Fibroblast of lung (primary cell): Measurements from ENCODE around the gene FAM98C. TPM values are rescaled to one million over a fixed set of nuclear protein-coding genes. Genes with fewer than 3 reads are reported as not detected.

Source experiments
- DNase-seq, 2 donors: peaks; one replicate each; pipeline versions ENCODE4 v3.0.0 to v3.0.0-alpha.2; 2010; ENCODE audit warnings: low read depth in 2 of 2
- H2AFZ ChIP-seq: 2 replicates; pipeline ENCODE4 v1.5.1; 2012; ENCODE audit warnings: low read length, control low read depth, inconsistent platforms
- H3K27ac ChIP-seq: 2 replicates; pipeline ENCODE4 v1.5.1; 2011; ENCODE audit warnings: low read length, control low read depth; ENCODE audit not compliant: insufficient read depth
- H3K27me3 ChIP-seq: 2 replicates; pipeline ENCODE4 v1.5.1; 2011; ENCODE audit warnings: mild to moderate bottlenecking, low read length; ENCODE audit not compliant: control insufficient read depth, insufficient read depth
- H3K36me3 ChIP-seq: 2 replicates; pipeline ENCODE4 v1.5.1; 2011; ENCODE audit warnings: low read length; ENCODE audit not compliant: control insufficient read depth, insufficient read depth
- H3K4me1 ChIP-seq: 2 replicates; pipeline ENCODE4 v1.5.1; 2011; ENCODE audit warnings: low read length; ENCODE audit not compliant: control insufficient read depth, insufficient read depth; ENCODE audit errors: extremely low read depth
- H3K4me2 ChIP-seq: 2 replicates; pipeline ENCODE4 v1.5.1; 2011; ENCODE audit warnings: low read length, control low read depth; ENCODE audit not compliant: insufficient read depth; ENCODE audit errors: extremely low read depth
- H3K4me3 ChIP-seq, 4 experiments: fragments of 200-600 bp in 1 of 4; sonication (generic) in 1 of 4; replicated peaks in 1 of 4; 2 replicates each; pipeline ENCODE4 v1.5.1; 2011 to 2016; ENCODE audit warnings: low read length in 4 of 4, low read depth in 3 of 4, mild to moderate bottlenecking in 3 of 4, control low read depth in 2 of 4, inconsistent platforms in 1 of 4, mixed read lengths in 1 of 4; ENCODE audit not compliant: insufficient read depth in 1 of 4; ENCODE audit errors: control extremely low read depth in 1 of 4
- H3K79me2 ChIP-seq: 2 replicates; pipeline ENCODE4 v1.5.1; 2012; ENCODE audit warnings: mild to moderate bottlenecking, low read length, inconsistent platforms; ENCODE audit not compliant: control insufficient read depth, insufficient read depth
- H3K9ac ChIP-seq: 2 replicates; pipeline ENCODE4 v1.5.1; 2011; ENCODE audit warnings: mild to moderate bottlenecking, low read length, control low read depth; ENCODE audit not compliant: insufficient read depth
- H3K9me3 ChIP-seq: 2 replicates; pipeline ENCODE4 v1.5.1; 2012; ENCODE audit warnings: low read depth, low read length; ENCODE audit not compliant: control insufficient read depth, insufficient read depth
- H4K20me1 ChIP-seq: 2 replicates; pipeline ENCODE4 v1.5.1; 2011; ENCODE audit warnings: low read length; ENCODE audit not compliant: control insufficient read depth, insufficient read depth; ENCODE audit errors: extremely low read depth
- EZH2 ChIP-seq: IDR thresholded peaks from 2 replicates; pipeline ENCODE4 v1.5.1; 2012; ENCODE audit warnings: low read length, control low read depth, mild to moderate bottlenecking; ENCODE audit errors: missing control alignments
- polyA plus RNA-seq, 2 donors: library from polyadenylated mRNA; depleted of rRNA in 1 of 2; stranded (reverse) in 1 of 2; unstranded in 1 of 2; fragments of >200 nt; gene quantifications; 2 replicates each; pipeline ENCODE4 v1.2.1, GENCODE V29; 2011 to 2012; ENCODE audit warnings: missing spikeins in 1 of 2
- total RNA-seq: library from RNA; depleted of rRNA; stranded (reverse); fragments of >200 nt; gene quantifications from 2 replicates; pipeline ENCODE4 v1.2.1, GENCODE V29; 2014
- TF ChIP-seq, protein P1 (sequence below), 2 donors: IDR thresholded peaks in 1 of 2; conservative IDR thresholded peaks in 1 of 2; 1 replicate in 1 of 2; 2 replicates in 1 of 2; pipeline ENCODE4 v1.5.1; 2011 to 2012; ENCODE audit warnings: low read length in 2 of 2, control low read depth in 1 of 2, inconsistent platforms in 1 of 2, low read depth in 1 of 2, mild to moderate bottlenecking in 1 of 2

The FAM98C gene
- total and polyA plus RNA-seq, 2 donors (not counting 1 experiment from before 2014, with no cell fraction given), result 4.5 to 10.6 TPM

DNA sequence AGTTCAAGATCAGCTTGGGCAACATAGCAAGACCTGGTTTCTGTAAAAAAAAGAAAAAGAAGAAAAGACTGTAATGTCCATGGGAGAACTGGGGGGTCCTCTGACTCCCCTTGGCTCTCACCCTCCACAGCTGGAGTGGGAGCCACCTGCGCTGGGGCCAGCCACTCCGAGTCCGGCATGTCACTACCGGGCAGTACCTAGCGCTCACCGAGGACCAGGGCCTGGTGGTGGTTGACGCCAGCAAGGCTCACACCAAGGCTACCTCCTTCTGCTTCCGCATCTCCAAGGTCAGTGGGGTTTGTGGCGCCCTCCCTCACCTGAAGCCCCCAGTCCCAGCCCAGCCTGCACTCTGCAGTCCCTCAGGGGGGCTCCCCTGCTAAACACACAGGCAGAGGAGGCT is 45.3 kb downstream of the FAM98C start:
- no peak overlapping the region for H2AFZ ChIP-seq
- TF ChIP-seq, protein P1, sequence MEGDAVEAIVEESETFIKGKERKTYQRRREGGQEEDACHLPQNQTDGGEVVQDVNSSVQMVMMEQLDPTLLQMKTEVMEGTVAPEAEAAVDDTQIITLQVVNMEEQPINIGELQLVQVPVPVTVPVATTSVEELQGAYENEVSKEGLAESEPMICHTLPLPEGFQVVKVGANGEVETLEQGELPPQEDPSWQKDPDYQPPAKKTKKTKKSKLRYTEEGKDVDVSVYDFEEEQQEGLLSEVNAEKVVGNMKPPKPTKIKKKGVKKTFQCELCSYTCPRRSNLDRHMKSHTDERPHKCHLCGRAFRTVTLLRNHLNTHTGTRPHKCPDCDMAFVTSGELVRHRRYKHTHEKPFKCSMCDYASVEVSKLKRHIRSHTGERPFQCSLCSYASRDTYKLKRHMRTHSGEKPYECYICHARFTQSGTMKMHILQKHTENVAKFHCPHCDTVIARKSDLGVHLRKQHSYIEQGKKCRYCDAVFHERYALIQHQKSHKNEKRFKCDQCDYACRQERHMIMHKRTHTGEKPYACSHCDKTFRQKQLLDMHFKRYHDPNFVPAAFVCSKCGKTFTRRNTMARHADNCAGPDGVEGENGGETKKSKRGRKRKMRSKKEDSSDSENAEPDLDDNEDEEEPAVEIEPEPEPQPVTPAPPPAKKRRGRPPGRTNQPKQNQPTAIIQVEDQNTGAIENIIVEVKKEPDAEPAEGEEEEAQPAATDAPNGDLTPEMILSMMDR (conservative IDR thresholded peaks at IDR 0.05 in 1 of 2, IDR thresholded peaks at IDR 0.05 in 1 of 2; ENCODE audit: low read depth in 1 of 2, low read length in 2 of 2), result no peak
- no peak for TF ChIP-seq EZH2
- H4K20me1 ChIP-seq, result no peaks in the 10 kb centered on the region
- H3K27me3 ChIP-seq, result no peaks in the 10 kb centered on the region
- H3K4me2 ChIP-seq, result no peak overlapping the region
- no peak overlapping the region for H3K9ac ChIP-seq
- no peaks in the 10 kb centered on the region for H3K9me3 ChIP-seq
- no peaks in the 10 kb centered on the region for H3K36me3 ChIP-seq
- H3K27ac ChIP-seq, result no peak overlapping the region
- no peak for DNase-seq
- no peaks in the 10 kb centered on the region for H3K4me1 ChIP-seq
- no peaks in the 10 kb centered on the region for H3K79me2 ChIP-seq
- no peak overlapping the region for H3K4me3 ChIP-seq

DNA sequence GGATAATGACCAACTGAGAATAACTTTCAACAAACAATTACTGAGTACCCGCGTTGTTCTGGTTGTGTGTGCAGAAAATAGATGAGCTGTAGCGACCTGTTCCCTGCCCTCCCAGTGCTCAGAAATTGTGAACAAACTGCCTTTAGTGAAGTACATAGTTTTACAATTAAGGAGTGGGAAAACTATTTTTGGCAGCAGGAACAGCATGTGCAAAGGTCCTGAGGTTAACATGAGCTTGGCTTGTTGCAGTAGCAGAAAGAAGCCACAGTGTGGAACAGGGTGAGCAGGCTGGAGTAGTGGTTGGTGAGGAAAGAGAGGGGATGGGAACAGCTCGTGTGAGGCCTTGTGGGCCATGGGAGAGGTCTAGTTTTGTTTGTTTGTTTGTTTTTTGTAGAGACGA is 46.6 kb downstream of the FAM98C start:
- TF ChIP-seq, protein P1 (conservative IDR thresholded peaks at IDR 0.05 in 1 of 2, IDR thresholded peaks at IDR 0.05 in 1 of 2; ENCODE audit: low read depth in 1 of 2, low read length in 2 of 2), result no peak
- no peak for TF ChIP-seq EZH2
- Histone ChIP-seq H3K9me3 (no peaks in the 10 kb centered on the region), H3K4me1 (no peaks in the 10 kb centered on the region), H3K79me2 (no peaks in the 10 kb centered on the region), H3K36me3 (no peaks in the 10 kb centered on the region), H4K20me1 (no peaks in the 10 kb centered on the region), H3K4me2 (no peak overlapping the region), H2AFZ (no peak overlapping the region), H3K9ac (no peak overlapping the region), H3K27ac (no peak overlapping the region), H3K27me3 (no peaks in the 10 kb centered on the region), H3K4me3 (no peak overlapping the region)
- DNase-seq, result no peak

DNA sequence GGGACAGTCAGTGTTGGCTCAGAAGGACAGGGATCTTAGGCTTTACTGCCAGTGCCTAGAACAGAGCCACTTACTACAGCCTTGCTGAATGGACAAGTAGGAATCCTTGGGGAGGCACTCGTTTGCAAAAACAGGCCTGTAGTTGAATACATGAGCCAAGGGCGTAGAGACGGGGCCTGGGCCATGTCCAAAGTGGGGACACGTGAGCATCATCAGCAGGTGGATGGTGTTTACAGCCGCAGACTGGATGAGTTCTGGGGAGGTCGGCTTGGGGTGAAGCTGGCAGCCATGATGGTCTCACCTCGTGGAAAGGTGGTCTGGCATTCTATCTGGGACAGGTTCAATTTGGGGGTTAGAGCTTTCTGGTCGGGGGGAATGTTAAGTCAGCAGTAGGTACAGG is 48.1 kb downstream of the FAM98C start:
- Histone ChIP-seq H4K20me1 (no peaks in the 10 kb centered on the region), H3K36me3 (no peaks in the 10 kb centered on the region), H3K79me2 (no peaks in the 10 kb centered on the region), H3K4me2 (no peak overlapping the region), H3K27ac (no peak overlapping the region), H3K27me3 (no peaks in the 10 kb centered on the region), H3K9me3 (no peaks in the 10 kb centered on the region), H3K9ac (no peak overlapping the region), H3K4me1 (no peaks in the 10 kb centered on the region), H3K4me3 (no peak overlapping the region), H2AFZ (no peak overlapping the region)
- DNase-seq, result no peak
- TF ChIP-seq EZH2, result no peak
- TF ChIP-seq, protein P1 (conservative IDR thresholded peaks at IDR 0.05 in 1 of 2, IDR thresholded peaks at IDR 0.05 in 1 of 2; ENCODE audit: low read depth in 1 of 2, low read length in 2 of 2), result no peak
